Medulla oblongata (tissue), 1 donor: ENCODE measurements around the gene HSPE1.
"Not testable (repeated sequence)": the region's sequence is repeated elsewhere in the genome, so short reads cannot be mapped to it uniquely, and the experiment has no call there.

Experiments used
- DNase-seq: peaks from one replicate; pipeline ENCODE4 v3.0.0-alpha.2; 2015; ENCODE audit errors: extremely low spot score

HSPE1 gene

GRCh38 chr2:197498235-197498936, 1.8 kb upstream of the HSPE1 start:
- no peak for DNase-seq

GRCh38 chr2:197498937-197499593, 1.1 kb upstream of the HSPE1 start:
- peak; percentile 64 for DNase-seq

GRCh38 chr2:197500503-197501131, 438 bp downstream of the HSPE1 start:
- DNase-seq: peak; percentile 60

GRCh38 chr2:197502201-197502600, 2.0 kb downstream of the HSPE1 start:
- DNase-seq: no peak

- no peak for DNase-seq
Measured at GRCh38 chr2:197502685-197503084, 2.5 kb downstream of the HSPE1 start.

- DNase-seq: no peak
Measured at GRCh38 chr2:197504000-197504399, 3.8 kb downstream of the HSPE1 start.

- no peak for DNase-seq
Measured at GRCh38 chr2:197504512-197504911, 4.3 kb downstream of the HSPE1 start.

- no peak for DNase-seq
Measured at GRCh38 chr2:197506658-197507057, 6.5 kb downstream of the HSPE1 start.

GRCh38 chr2:197513915-197514314, 13.7 kb downstream of the HSPE1 start:
- no peak for DNase-seq

GRCh38 chr2:197514754-197515153, 14.6 kb downstream of the HSPE1 start:
- peak; percentile 37 for DNase-seq

GRCh38 chr2:197515315-197515738, 15.1 kb downstream of the HSPE1 start:
- no peak for DNase-seq

GRCh38 chr2:197515739-197516392, 15.7 kb downstream of the HSPE1 start, which contains the start of gene MOB4:
MOB4 (plus strand) TSS chr2:197516066; CDS start chr2:197516087, 21 bp downstream.
- peak; percentile 96 for DNase-seq

- peak; percentile 42 for DNase-seq
Measured at GRCh38 chr2:197516393-197516761, 16.2 kb downstream of the HSPE1 start.

- no peak for DNase-seq
Measured at GRCh38 chr2:197517150-197517549, 17.0 kb downstream of the HSPE1 start.

- DNase-seq: no peak
Measured at GRCh38 chr2:197538412-197538811, 38.2 kb downstream of the HSPE1 start.

- DNase-seq: no peak
Measured at GRCh38 chr2:197539734-197540133, 39.6 kb downstream of the HSPE1 start.

GRCh38 chr2:197543206-197543605, 43.0 kb downstream of the HSPE1 start:
- DNase-seq: no peak

- DNase-seq: no peak
Measured at GRCh38 chr2:197547163-197547900, 47.2 kb downstream of the HSPE1 start.

GRCh38 chr2:197548582-197548981, 48.4 kb downstream of the HSPE1 start:
- no peak for DNase-seq

- not testable (repeated sequence) for DNase-seq
Measured at GRCh38 chr2:197551260-197551659, 51.1 kb downstream of the HSPE1 start.
